RCC 7860 (cell line): Measurements from ENCODE around the gene MROH7.

Experiments used
- DNase-seq: peaks from one replicate; pipeline ENCODE4 v3.0.0-alpha.2; 2015; ENCODE audit warnings: low spot score
- FAIRE-seq: peaks from 2 replicates; lab custom pipeline; 2012; peaks lifted over from hg19 to GRCh38; lab: Jason Lieb, UNC

MROH7 gene

GRCh38 chr1:54723985-54724384 is 82.4 kb downstream of the MROH7 start:
- FAIRE-seq = no peak
- no peak for DNase-seq

- FAIRE-seq = no peak
- no peak for DNase-seq
Measured at GRCh38 chr1:54724771-54725170, 83.2 kb downstream of the MROH7 start.

GRCh38 chr1:54728027-54728426 is 86.4 kb downstream of the MROH7 start:
- FAIRE-seq = no peak
- no peak for DNase-seq

- DNase-seq = no peak
- FAIRE-seq = no peak
Measured at GRCh38 chr1:54736685-54737084, 95.1 kb downstream of the MROH7 start.

- DNase-seq = no peak
Measured at GRCh38 chr1:54738244-54738643, 96.7 kb downstream of the MROH7 start.

GRCh38 chr1:54741531-54741930 is 99.9 kb downstream of the MROH7 start:
- DNase-seq (no peak), FAIRE-seq (no peak)

More at GRCh38 chr1:54738244-54738643, 96.7 kb downstream of the MROH7 start:
- FAIRE-seq = no peak

- no peak for DNase-seq
- FAIRE-seq = no peak
Measured at GRCh38 chr1:54742282-54742681, 100.7 kb downstream of the MROH7 start.

GRCh38 chr1:54743416-54744226 is 102.0 kb downstream of the MROH7 start:
- DNase-seq (no peak), FAIRE-seq (no peak)

GRCh38 chr1:54744696-54745095 is 103.1 kb downstream of the MROH7 start:
- FAIRE-seq = no peak
- DNase-seq = no peak

- FAIRE-seq (no peak), DNase-seq (no peak)
Measured at GRCh38 chr1:54745274-54745673, 103.7 kb downstream of the MROH7 start.

- DNase-seq (no peak), FAIRE-seq (no peak)
Measured at GRCh38 chr1:54745864-54746263, 104.3 kb downstream of the MROH7 start.

GRCh38 chr1:54748094-54748835 is 106.7 kb downstream of the MROH7 start:
- no peak for DNase-seq
- FAIRE-seq = no peak

- FAIRE-seq (no peak), DNase-seq (no peak)
Measured at GRCh38 chr1:54750596-54750995, 109.0 kb downstream of the MROH7 start.

- DNase-seq = no peak
- no peak for FAIRE-seq
Measured at GRCh38 chr1:54751426-54751825, 109.8 kb downstream of the MROH7 start.

GRCh38 chr1:54754045-54754444 is 112.5 kb downstream of the MROH7 start:
- FAIRE-seq = no peak
- no peak for DNase-seq

- DNase-seq (no peak), FAIRE-seq (no peak)
Measured at GRCh38 chr1:54754486-54755285, 113.1 kb downstream of the MROH7 start.

GRCh38 chr1:54757833-54758232 is 116.2 kb downstream of the MROH7 start:
- DNase-seq (no peak), FAIRE-seq (no peak)

GRCh38 chr1:54758678-54759348 is 117.2 kb downstream of the MROH7 start:
- no peak for FAIRE-seq
- DNase-seq = no peak
